Vagina (tissue), 2 donors: ENCODE data around the gene SRP19. TPM values are rescaled to one million over a fixed set of nuclear protein-coding genes. Genes with fewer than 3 reads are reported as not detected.

Experiments used
- DNase-seq, 2 donors: peaks; one replicate each; pipeline ENCODE4 v3.0.0-alpha.2; 2017; ENCODE audit errors: extremely low spot score in 2 of 2
- H3K27ac ChIP-seq: fragments of 200-600 bp; sonication (generic); one replicate; pipeline ENCODE4 v1.5.1; 2019
- H3K27me3 ChIP-seq: fragments of 200-600 bp; sonication (generic); one replicate; pipeline ENCODE4 v1.5.1; 2019
- H3K36me3 ChIP-seq, 2 donors: fragments of 200-600 bp; sonication (generic); one replicate each; pipeline ENCODE4 v1.5.1; 2017 to 2019
- H3K4me1 ChIP-seq: fragments of 200-600 bp; sonication (generic); one replicate; pipeline ENCODE4 v1.5.1; 2019
- H3K4me3 ChIP-seq, 2 donors: fragments of 200-600 bp; sonication (generic); 1 replicate in 1 of 2; 2 replicates in 1 of 2; pipeline ENCODE4 v1.5.1; 2016 to 2019
- H3K9me3 ChIP-seq: fragments of 200-600 bp; sonication (generic); one replicate; pipeline ENCODE4 v1.5.1; 2019
- CTCF ChIP-seq, 3 experiments: fragments of 450-650 bp in 2 of 3; fragments of 200-600 bp in 1 of 3; sonication (generic) in 1 of 3; IDR thresholded peaks; one replicate each; pipeline ENCODE4 v1.5.1; 2017 to 2019; ENCODE audit warnings: antibody characterized with exemption in 3 of 3, mild to moderate bottlenecking in 2 of 3, moderate library complexity in 2 of 3
- POLR2A ChIP-seq, 2 donors: fragments of 450-650 bp; IDR thresholded peaks; one replicate each; pipeline ENCODE4 v1.6.1; 2017; ENCODE audit warnings: antibody characterized with exemption in 2 of 2, mild to moderate bottlenecking in 2 of 2, moderate library complexity in 2 of 2
- POLR2AphosphoS5 ChIP-seq, 2 donors: sonication (generic); formaldehyde crosslinking; IDR thresholded peaks; one replicate each; pipeline ENCODE4 v1.9.0; 2017; ENCODE audit warnings: antibody characterized with exemption in 2 of 2, mild to moderate bottlenecking in 2 of 2, low read depth in 1 of 2; ENCODE audit not compliant: insufficient read depth in 1 of 2
- intact Hi-C: fragments of 100-400 bp; cut with DNase I; formaldehyde crosslinking; loops from one replicate; pipeline ENCODE4 v1.15.1; 2023
- total RNA-seq: library from RNA; depleted of rRNA; stranded (reverse); fragments of >200 nt; gene quantifications from one replicate; pipeline ENCODE4 v1.2.3, GENCODE V29; 2016

The SRP19 gene
- total RNA-seq, 1 donor from 2014 or later: 30.9 TPM

GRCh38 chr5:112917453-112917995, 56.4 kb downstream of the SRP19 start:
- Histone ChIP-seq H3K4me1 (peaks cover 66% of the 10 kb centered on the region), H3K27ac (no peak overlapping the region), H3K36me3 (peaks cover 0 to 8% of the 10 kb centered on the region in 2 donors), H3K27me3 (no peaks in the 10 kb centered on the region), H3K9me3 (no peaks in the 10 kb centered on the region), H3K4me3 (no peak overlapping the region)
- TF ChIP-seq POLR2A (IDR thresholded peaks at IDR 0.05) (no peak), CTCF (IDR thresholded peaks at IDR 0.05) (no peak), POLR2AphosphoS5 (IDR thresholded peaks at IDR 0.05; ENCODE audit: insufficient read depth in 1 of 2, low read depth in 1 of 2) (no peak)
- DNase-seq: no peak
- intact Hi-C loops: no loop called here

GRCh38 chr5:112918136-112918535, 57.0 kb downstream of the SRP19 start:
- H3K4me3 ChIP-seq: no peak overlapping the region
- H3K4me1 ChIP-seq: peaks cover 67% of the 10 kb centered on the region
- H3K36me3 ChIP-seq: peaks cover 0 to 8% of the 10 kb centered on the region in 2 donors
- H3K27ac ChIP-seq: no peak overlapping the region
- intact Hi-C loops: no loop called here
- no peaks in the 10 kb centered on the region for H3K9me3 ChIP-seq
- no peak for TF ChIP-seq POLR2AphosphoS5 (IDR thresholded peaks at IDR 0.05; ENCODE audit: insufficient read depth in 1 of 2, low read depth in 1 of 2)
- TF ChIP-seq CTCF (IDR thresholded peaks at IDR 0.05): no peak
- TF ChIP-seq POLR2A (IDR thresholded peaks at IDR 0.05): no peak
- no peaks in the 10 kb centered on the region for H3K27me3 ChIP-seq
- no peak for DNase-seq

GRCh38 chr5:112918679-112919078, 57.6 kb downstream of the SRP19 start:
- TF ChIP-seq POLR2A (IDR thresholded peaks at IDR 0.05) (no peak), POLR2AphosphoS5 (IDR thresholded peaks at IDR 0.05; ENCODE audit: insufficient read depth in 1 of 2, low read depth in 1 of 2) (no peak)
- H3K9me3 ChIP-seq: no peaks in the 10 kb centered on the region
- peaks cover 70% of the 10 kb centered on the region for H3K4me1 ChIP-seq
- no peak for DNase-seq
- intact Hi-C loops: no loop called here
- peaks cover 0 to 8% of the 10 kb centered on the region in 2 donors for H3K36me3 ChIP-seq
- H3K27ac ChIP-seq: no peak overlapping the region
- H3K27me3 ChIP-seq: no peaks in the 10 kb centered on the region
- H3K4me3 ChIP-seq: no peak overlapping the region

Other genes starting within 250 kb of the SRP19 start
- gene APC, start 123.4 kb upstream of the SRP19 start, total RNA-seq: 92.8 TPM
- gene REEP5, start 60.9 kb downstream of the SRP19 start, total RNA-seq: 89.1 TPM
- 58.2 TPM for gene DCP2, start 115.5 kb downstream of the SRP19 start, total RNA-seq